Thyroid gland (tissue), 4 donors: Measurements from ENCODE around the gene SHISA5. TPM values are rescaled to one million over a fixed set of nuclear protein-coding genes. Genes with fewer than 3 reads are reported as not detected.

Experiments used
- DNase-seq, 2 donors: peaks; one replicate each; pipeline ENCODE4 v3.0.0-alpha.2; 2019
- H3K27ac ChIP-seq, 3 donors: fragments of 200-600 bp; sonication (generic); 1 replicate in 2 of 3; 2 replicates in 1 of 3; pipeline ENCODE4 v1.5.1; 2016 to 2019; ENCODE audit warnings: mild to moderate bottlenecking in 1 of 3, moderate library complexity in 1 of 3
- H3K27me3 ChIP-seq: fragments of 200-600 bp; sonication (generic); one replicate; pipeline ENCODE4 v1.5.1; 2019
- H3K36me3 ChIP-seq, 2 donors: fragments of 200-600 bp; sonication (generic); one replicate each; pipeline ENCODE4 v1.5.1; 2016 to 2019
- H3K4me1 ChIP-seq, 2 donors: fragments of 200-600 bp; sonication (generic); one replicate each; pipeline ENCODE4 v1.5.1; 2017 to 2019
- H3K4me3 ChIP-seq, 3 donors: fragments of 200-600 bp; sonication (generic); replicated peaks in 1 of 3; 1 replicate in 2 of 3; 2 replicates in 1 of 3; pipeline ENCODE4 v1.5.1; 2016; ENCODE audit warnings: mild to moderate bottlenecking in 1 of 3
- H3K9me3 ChIP-seq: fragments of 200-600 bp; sonication (generic); one replicate; pipeline ENCODE4 v1.5.1; 2017
- POLR2A ChIP-seq, 2 donors: fragments of 450-650 bp; IDR thresholded peaks; one replicate each; pipeline ENCODE4 v1.6.1; 2017; ENCODE audit warnings: antibody characterized with exemption in 2 of 2, mild to moderate bottlenecking in 2 of 2, moderate library complexity in 1 of 2
- WGBS, 2 donors: methylation state at CpG; one replicate each; pipeline ENCODE4 v1.1.5; 2017; 5-methylcytosine and 5-hydroxymethylcytosine counted together
- intact Hi-C: fragments of 100-400 bp; cut with DNase I; formaldehyde crosslinking; loops from one replicate; pipeline ENCODE4 v1.15.1; 2023
- total RNA-seq, 4 donors: library from RNA; depleted of rRNA; stranded (reverse); fragments of >200 nt; gene quantifications; one replicate each; pipeline ENCODE4 v1.2.3, GENCODE V29; 2016
- TF ChIP-seq, protein P1 (sequence below), 6 experiments: fragments of 200-600 bp in 3 of 6; fragments of 450-650 bp in 3 of 6; sonication (generic) in 3 of 6; IDR thresholded peaks; one replicate each; pipeline ENCODE4 v1.5.1; 2016 to 2019; ENCODE audit warnings: antibody characterized with exemption in 6 of 6, mild to moderate bottlenecking in 2 of 6, inconsistent platforms in 1 of 6, moderate library complexity in 1 of 6

Gene SHISA5
- total RNA-seq, 4 donors from 2014 or later = 100.0 to 120 (median 109) TPM

DNA sequence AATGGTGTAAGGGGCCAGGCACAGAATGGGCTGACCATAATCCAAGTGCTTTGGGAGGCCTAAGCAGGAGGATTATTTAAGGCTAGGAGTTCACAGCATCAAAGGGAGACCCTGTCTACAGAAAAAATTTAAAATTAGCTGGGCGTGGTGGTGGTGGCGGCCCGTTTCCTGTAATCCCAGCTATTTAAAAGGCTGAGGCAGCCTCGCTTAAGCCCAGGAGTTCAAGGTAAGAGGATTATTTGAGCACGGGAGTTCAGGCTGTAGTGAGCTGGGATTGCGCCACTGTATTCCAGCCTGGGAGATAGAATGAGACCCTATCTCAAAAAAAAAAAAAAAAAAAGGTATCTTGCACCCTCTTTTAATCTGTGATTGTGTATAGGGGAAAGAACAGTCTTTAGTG, 62.0 kb downstream of the SHISA5 start:
- Histone ChIP-seq H3K4me1 (peaks cover 17 to 20% of the 10 kb centered on the region in 2 donors), H3K36me3 (peaks cover 4 to 6% of the 10 kb centered on the region in 2 donors), H3K4me3 (no peak overlapping the region), H3K27me3 (no peaks in the 10 kb centered on the region), H3K9me3 (no peaks in the 10 kb centered on the region), H3K27ac (no peak overlapping the region)
- WGBS, 2 donors = 73 to 82% methylated on average over 6 of the region's 6 CpGs
- TF ChIP-seq POLR2A (IDR thresholded peaks at IDR 0.05) = no peak
- TF ChIP-seq, protein P1, sequence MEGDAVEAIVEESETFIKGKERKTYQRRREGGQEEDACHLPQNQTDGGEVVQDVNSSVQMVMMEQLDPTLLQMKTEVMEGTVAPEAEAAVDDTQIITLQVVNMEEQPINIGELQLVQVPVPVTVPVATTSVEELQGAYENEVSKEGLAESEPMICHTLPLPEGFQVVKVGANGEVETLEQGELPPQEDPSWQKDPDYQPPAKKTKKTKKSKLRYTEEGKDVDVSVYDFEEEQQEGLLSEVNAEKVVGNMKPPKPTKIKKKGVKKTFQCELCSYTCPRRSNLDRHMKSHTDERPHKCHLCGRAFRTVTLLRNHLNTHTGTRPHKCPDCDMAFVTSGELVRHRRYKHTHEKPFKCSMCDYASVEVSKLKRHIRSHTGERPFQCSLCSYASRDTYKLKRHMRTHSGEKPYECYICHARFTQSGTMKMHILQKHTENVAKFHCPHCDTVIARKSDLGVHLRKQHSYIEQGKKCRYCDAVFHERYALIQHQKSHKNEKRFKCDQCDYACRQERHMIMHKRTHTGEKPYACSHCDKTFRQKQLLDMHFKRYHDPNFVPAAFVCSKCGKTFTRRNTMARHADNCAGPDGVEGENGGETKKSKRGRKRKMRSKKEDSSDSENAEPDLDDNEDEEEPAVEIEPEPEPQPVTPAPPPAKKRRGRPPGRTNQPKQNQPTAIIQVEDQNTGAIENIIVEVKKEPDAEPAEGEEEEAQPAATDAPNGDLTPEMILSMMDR (IDR thresholded peaks at IDR 0.05) = no peak
- intact Hi-C loops = no loop called here
- no peak for DNase-seq

DNA sequence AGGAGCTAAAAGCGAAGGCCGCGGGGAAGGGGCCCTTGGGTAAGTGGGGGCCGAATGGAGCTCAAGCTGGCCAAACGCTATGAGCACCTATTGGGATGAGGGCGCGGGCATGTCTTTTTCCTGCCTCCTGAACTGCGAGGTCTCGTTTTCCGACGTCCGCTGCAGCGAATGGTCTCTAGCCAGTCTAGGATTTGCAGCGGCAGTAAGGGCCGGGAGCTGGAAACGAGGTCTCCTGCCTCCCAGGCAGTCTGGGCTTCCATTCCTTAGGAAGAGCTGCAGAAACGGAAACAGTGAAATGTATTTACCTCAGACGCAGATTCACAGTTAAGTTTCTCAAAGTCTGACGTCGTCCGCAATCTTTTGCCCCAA, 63.4 kb downstream of the SHISA5 start:
- WGBS, 2 donors = 2% methylated on average over 21 of the region's 21 CpGs

DNA sequence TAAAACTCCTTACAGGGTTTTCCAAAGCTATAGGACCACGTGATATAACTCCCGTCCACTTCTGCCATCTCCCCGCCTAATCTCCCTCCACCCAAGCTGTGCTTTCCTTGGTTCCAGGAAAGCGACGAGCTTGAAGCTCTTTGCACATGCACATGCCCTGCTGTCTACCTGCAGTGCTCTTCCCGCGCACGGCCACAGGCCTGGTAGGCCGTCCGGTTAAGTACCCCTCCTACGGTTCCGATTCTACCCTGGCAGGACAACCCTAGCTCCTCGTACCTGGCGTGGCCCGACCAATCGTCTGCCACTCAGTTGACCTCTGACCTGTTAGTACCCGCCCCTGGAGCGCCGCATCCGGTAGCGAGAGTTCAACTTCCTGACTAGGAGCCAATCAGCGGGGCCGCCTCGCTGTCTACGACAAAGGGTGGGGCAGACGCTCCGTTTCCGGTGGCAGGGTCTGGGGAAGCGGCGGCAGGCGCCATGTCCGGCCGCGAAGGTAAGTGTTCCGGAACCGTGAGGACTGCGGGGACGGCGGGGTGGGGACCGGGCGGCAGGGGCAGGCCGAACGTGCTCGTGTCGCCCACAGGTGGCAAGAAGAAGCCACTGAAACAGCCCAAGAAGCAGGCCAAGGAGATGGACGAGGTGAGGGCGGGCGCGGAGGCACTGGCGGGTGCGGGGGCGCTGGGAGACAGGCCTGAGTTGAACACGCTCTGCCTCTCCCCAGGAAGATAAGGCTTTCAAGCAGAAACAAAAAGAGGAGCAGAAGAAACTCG, 64.0 kb downstream of the SHISA5 start, which contains the start of the genes CCDC51 and TMA7:
Gene CCDC51, minus strand, starts transcription at position 300 of the 770 bp plus-strand sequence. CDS start 4,991 bp downstream, outside the sequence.
Gene TMA7, plus strand, starts transcription at position 438 of the 770 bp plus-strand sequence. Its CDS starts 40 bp downstream, at position 478.
- Histone ChIP-seq H3K36me3 (peaks cover 4 to 6% of the 10 kb centered on the region in 2 donors), H3K9me3 (no peaks in the 10 kb centered on the region), H3K27me3 (no peaks in the 10 kb centered on the region), H3K27ac (peak within 1 kb of the TSS; percentile 72 to 89 (median 84)), H3K4me1 (peaks cover 22 to 26% of the 10 kb centered on the region in 2 donors), H3K4me3 (peak within 1 kb of the TSS; percentile 72 to 91 (median 84))
- peak; percentile 99 to 100 for DNase-seq
- intact Hi-C loops = loop anchor here (5.0 to 10.0 kb wide), 2 partner anchors 165 to 248 kb away; no protein-coding TSS in a partner anchor
- peak; percentile 37 to 92 for TF ChIP-seq POLR2A (IDR thresholded peaks at IDR 0.05)
- TF ChIP-seq, protein P1 (IDR thresholded peaks at IDR 0.05) = no peak
- WGBS, 2 donors = 0 to 1% methylated on average over 50 to 53 of the region's 54 CpGs

More for the DNA sequence above, 63.4 kb downstream of the SHISA5 start:
- intact Hi-C loops = no loop called here
- TF ChIP-seq, protein P1 (IDR thresholded peaks at IDR 0.05) = no peak
- TF ChIP-seq POLR2A (IDR thresholded peaks at IDR 0.05) = no peak
- H3K9me3 ChIP-seq = no peaks in the 10 kb centered on the region
- peak in 1 of 2 donors; percentile 33 for DNase-seq
- H3K27me3 ChIP-seq = no peaks in the 10 kb centered on the region
- H3K36me3 ChIP-seq = peaks cover 4 to 6% of the 10 kb centered on the region in 2 donors
- H3K4me1 ChIP-seq = peaks cover 17 to 20% of the 10 kb centered on the region in 2 donors
- H3K27ac ChIP-seq = peak overlapping the region; percentile 72 to 89 (median 84)
- peak overlapping the region; percentile 72 to 91 (median 84) for H3K4me3 ChIP-seq

DNA sequence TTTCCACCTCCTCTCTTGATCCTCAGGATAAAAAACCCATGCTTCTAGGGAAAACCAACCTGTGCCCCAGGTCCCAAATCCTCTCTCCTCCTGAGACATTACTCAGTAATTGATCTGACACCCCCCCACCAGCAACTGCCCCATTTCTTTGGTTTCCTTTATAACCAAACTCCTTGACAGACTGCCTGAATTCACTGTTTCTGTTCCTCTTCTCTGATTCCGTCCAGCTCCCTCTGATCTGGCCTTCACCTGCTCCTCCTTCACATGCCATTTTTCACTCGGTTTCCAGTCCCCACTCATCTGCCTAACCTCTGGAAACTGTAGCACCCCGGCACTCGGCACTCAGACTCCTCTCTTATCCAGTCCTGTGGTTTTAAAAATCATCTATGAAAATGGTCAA, 66.2 kb downstream of the SHISA5 start:
- no peak overlapping the region for H3K27ac ChIP-seq
- no peaks in the 10 kb centered on the region for H3K36me3 ChIP-seq
- peaks cover 44 to 48% of the 10 kb centered on the region in 2 donors for H3K4me1 ChIP-seq
- DNase-seq = peak in 1 of 2 donors; percentile 33
- WGBS, 2 donors = 57 to 64% methylated on average over 4 of the region's 4 CpGs
- intact Hi-C loops = loop anchor here (2.0 to 10.0 kb wide), 3 partner anchors 37 to 246 kb away; no protein-coding TSS in a partner anchor
- TF ChIP-seq POLR2A (IDR thresholded peaks at IDR 0.05) = no peak
- TF ChIP-seq, protein P1 (IDR thresholded peaks at IDR 0.05) = no peak
- H3K27me3 ChIP-seq = no peaks in the 10 kb centered on the region
- no peak overlapping the region for H3K4me3 ChIP-seq
- H3K9me3 ChIP-seq = no peaks in the 10 kb centered on the region

DNA sequence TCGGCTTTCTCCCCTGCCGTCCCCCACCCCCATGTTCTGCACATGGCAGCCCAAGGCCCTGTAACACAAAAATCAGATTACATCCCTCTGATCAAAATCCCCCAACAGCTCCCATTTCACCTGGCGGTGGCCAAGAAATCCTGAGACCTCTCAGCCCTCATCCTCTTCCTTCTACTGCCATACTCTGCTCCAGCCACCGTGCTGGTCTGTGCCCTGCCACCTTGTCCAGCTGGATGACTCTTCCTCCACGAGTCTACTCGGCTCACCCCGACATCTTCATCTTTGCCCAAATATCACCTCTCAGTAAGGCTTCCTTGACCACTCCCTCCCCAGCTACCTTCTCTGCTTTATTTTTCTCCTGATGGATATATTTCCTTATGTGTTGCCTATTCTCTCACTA, 67.1 kb downstream of the SHISA5 start:
- no peak for TF ChIP-seq POLR2A (IDR thresholded peaks at IDR 0.05)
- TF ChIP-seq, protein P1 (IDR thresholded peaks at IDR 0.05) = no peak
- peaks cover 45 to 55% of the 10 kb centered on the region in 2 donors for H3K4me1 ChIP-seq
- 87 to 88% methylated on average over 7 of the region's 7 CpGs for WGBS, 2 donors
- no peaks in the 10 kb centered on the region for H3K36me3 ChIP-seq
- DNase-seq = no peak
- intact Hi-C loops = loop anchor here (2.0 to 10.0 kb wide), 3 partner anchors 36 to 245 kb away; no protein-coding TSS in a partner anchor
- no peaks in the 10 kb centered on the region for H3K27me3 ChIP-seq
- H3K9me3 ChIP-seq = no peaks in the 10 kb centered on the region
- H3K27ac ChIP-seq = peak overlapping the region in 1 of 3 donors; percentile 96
- no peak overlapping the region for H3K4me3 ChIP-seq
